ENCODE data around the gene ANAPC4. TPM values are rescaled to one million over a fixed set of nuclear protein-coding genes. Genes with fewer than 3 reads are reported as not detected.
A peak's percentile ranks its signal among the peaks of the same experiment; 100 is the strongest.

The ANAPC4 gene
- total and polyA plus RNA-seq, 4 donors, result 15.4 to 98.5 (median 32.5) TPM

DNA sequence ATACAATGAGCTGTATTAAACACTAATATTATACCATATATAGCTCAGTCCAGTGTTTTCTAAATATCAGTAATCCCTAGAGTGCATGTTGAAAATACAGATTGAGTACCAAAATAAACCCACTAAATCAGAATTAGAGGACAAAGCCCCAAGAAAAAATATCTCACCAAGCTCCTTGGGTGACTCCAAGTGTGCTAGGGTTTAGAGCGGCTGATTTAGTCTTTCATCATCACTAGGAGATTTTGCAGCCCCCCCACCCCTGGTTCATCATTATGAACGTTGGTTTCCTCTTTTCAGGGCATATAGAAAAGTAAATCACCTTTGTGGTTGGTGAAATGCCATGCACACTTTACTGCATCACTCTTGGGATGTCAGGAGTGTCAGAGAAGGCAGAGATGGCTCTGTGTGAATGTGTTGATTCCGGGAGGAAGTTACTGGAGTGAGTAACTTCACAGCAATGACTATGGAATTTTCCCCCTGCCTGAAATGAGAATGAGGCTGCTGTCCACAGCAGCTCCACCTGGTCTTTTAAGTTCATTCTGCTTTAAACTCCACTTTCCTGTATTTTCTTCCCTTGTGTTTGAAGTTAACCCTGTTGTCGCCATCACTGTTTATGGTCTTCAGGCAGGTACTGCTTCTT, 25.2 kb upstream of the ANAPC4 start:
- Histone ChIP-seq H3K27ac (ENCODE audit: low read depth in 1 of 2, low read length in 1 of 2) (no peak overlapping the region), H3K9ac (ENCODE audit: insufficient read depth in 1 of 2, low read length in 2 of 2) (no peak overlapping the region), H3K9me3 (ENCODE audit: control insufficient read depth in 4 of 4, insufficient read depth in 3 of 4, low read length in 3 of 4) (no peaks in the 10 kb centered on the region), H3K36me3 (ENCODE audit: control insufficient read depth in 4 of 4, insufficient read depth in 4 of 4, low read length in 4 of 4) (peaks cover 0 to 3% (median 0%) of the 10 kb centered on the region in 4 donors), H3K27me3 (ENCODE audit: control insufficient read depth in 3 of 3, insufficient read depth in 3 of 3, low read length in 2 of 3) (no peaks in the 10 kb centered on the region), H3K4me3 (no peak overlapping the region), H3K4me1 (ENCODE audit: control insufficient read depth in 5 of 5, insufficient read depth in 5 of 5, low read length in 5 of 5) (no peaks in the 10 kb centered on the region)
- TF ChIP-seq CTCF (IDR thresholded peaks at IDR 0.05; ENCODE audit: control extremely low read depth, extremely low read depth), result no peak
- DNase-seq (no peak), ATAC-seq (ENCODE audit: insufficient read depth, low FRiP score) (no peak)
- WGBS, 2 donors, result 81 to 88% methylated on average over 4 of the region's 4 CpGs

DNA sequence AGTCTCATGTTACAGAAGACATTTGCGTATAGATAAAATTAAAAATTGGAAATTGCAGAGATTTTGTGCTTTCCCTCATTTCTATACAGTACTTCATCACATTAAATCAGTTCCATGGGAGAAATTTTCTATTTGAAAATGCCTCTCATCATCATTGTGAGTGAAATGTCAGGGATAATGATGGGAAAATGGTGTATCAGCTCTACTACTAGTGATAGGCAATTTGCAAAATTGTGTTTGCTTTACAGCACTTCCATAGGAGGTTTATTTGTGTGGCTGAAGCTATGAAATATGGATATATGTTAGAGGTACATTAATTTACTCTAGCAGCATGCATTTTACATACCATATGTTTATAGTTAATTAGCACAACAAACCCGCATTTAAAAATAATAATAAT, 21.0 kb upstream of the ANAPC4 start:
- Histone ChIP-seq H3K9ac (ENCODE audit: insufficient read depth in 1 of 2, low read length in 2 of 2) (no peak overlapping the region), H3K27ac (ENCODE audit: low read depth in 1 of 2, low read length in 1 of 2) (no peak overlapping the region), H3K4me3 (no peak overlapping the region), H3K27me3 (ENCODE audit: control insufficient read depth in 3 of 3, insufficient read depth in 3 of 3, low read length in 2 of 3) (no peaks in the 10 kb centered on the region), H3K4me1 (ENCODE audit: control insufficient read depth in 5 of 5, insufficient read depth in 5 of 5, low read length in 5 of 5) (no peaks in the 10 kb centered on the region), H3K9me3 (ENCODE audit: control insufficient read depth in 4 of 4, insufficient read depth in 3 of 4, low read length in 3 of 4) (no peaks in the 10 kb centered on the region), H3K36me3 (ENCODE audit: control insufficient read depth in 4 of 4, insufficient read depth in 4 of 4, low read length in 4 of 4) (peaks cover 0 to 4% (median 2%) of the 10 kb centered on the region in 4 donors)
- 99% methylated on average over 2 of the region's 2 CpGs for WGBS, 2 donors
- DNase-seq (no peak), ATAC-seq (ENCODE audit: insufficient read depth, low FRiP score) (no peak)
- TF ChIP-seq CTCF (IDR thresholded peaks at IDR 0.05; ENCODE audit: control extremely low read depth, extremely low read depth), result no peak

GRCh38 chr4:25358515-25359275, 18.4 kb upstream of the ANAPC4 start:
- Histone ChIP-seq H3K36me3 (ENCODE audit: control insufficient read depth in 4 of 4, insufficient read depth in 4 of 4, low read length in 4 of 4) (peaks cover 0 to 4% (median 3%) of the 10 kb centered on the region in 4 donors), H3K4me1 (ENCODE audit: control insufficient read depth in 5 of 5, insufficient read depth in 5 of 5, low read length in 5 of 5) (no peaks in the 10 kb centered on the region), H3K4me3 (no peak overlapping the region), H3K9me3 (ENCODE audit: control insufficient read depth in 4 of 4, insufficient read depth in 3 of 4, low read length in 3 of 4) (no peaks in the 10 kb centered on the region), H3K27me3 (ENCODE audit: control insufficient read depth in 3 of 3, insufficient read depth in 3 of 3, low read length in 2 of 3) (no peaks in the 10 kb centered on the region), H3K27ac (ENCODE audit: low read depth in 1 of 2, low read length in 1 of 2) (peak overlapping the region in 1 of 2 donors; percentile 4), H3K9ac (ENCODE audit: insufficient read depth in 1 of 2, low read length in 2 of 2) (no peak overlapping the region)
- 79 to 80% methylated on average over 14 of the region's 14 CpGs for WGBS, 2 donors
- DNase-seq, result peak in 1 of 3 donors; percentile 35
- no peak for TF ChIP-seq CTCF (IDR thresholded peaks at IDR 0.05; ENCODE audit: control extremely low read depth, extremely low read depth)
- ATAC-seq (ENCODE audit: insufficient read depth, low FRiP score), result no peak

Measured in lung (tissue), 12 donors.